HG02970 (cell line): ENCODE measurements around the gene CDK2AP2.
"Not testable (repeated sequence)": the region's sequence is repeated elsewhere in the genome, so short reads cannot be mapped to it uniquely, and the experiment has no call there.

Experiments
- ATAC-seq: cut with Tn5 transposase; IDR thresholded peaks from one replicate; pipeline ENCODE4 v1.9.1; 2021; ENCODE audit warnings: mild to moderate bottlenecking, moderate library complexity, moderate number of reproducible peaks; ENCODE audit not compliant: unreplicated experiment, low FRiP score

CDK2AP2 gene

GRCh38 chr11:67491276-67492068 lies 16.5 kb downstream of the CDK2AP2 start:
- ATAC-seq, result no peak

GRCh38 chr11:67490727-67491065 lies 17.3 kb downstream of the CDK2AP2 start:
- ATAC-seq, result no peak

- no peak for ATAC-seq
Observed at GRCh38 chr11:67489885-67490726, 17.9 kb downstream of the CDK2AP2 start.

- ATAC-seq, result no peak
Observed at GRCh38 chr11:67489203-67489884, 18.6 kb downstream of the CDK2AP2 start.

- no peak for ATAC-seq
Observed at GRCh38 chr11:67486481-67487195, 21.3 kb downstream of the CDK2AP2 start.

- not testable (repeated sequence) for ATAC-seq
Observed at GRCh38 chr11:67485873-67486361, 22.0 kb downstream of the CDK2AP2 start.

- ATAC-seq, result no peak
Observed at GRCh38 chr11:67484847-67485311, 23.1 kb downstream of the CDK2AP2 start.

GRCh38 chr11:67483831-67484665 lies 23.9 kb downstream of the CDK2AP2 start:
- no peak for ATAC-seq

- peak; percentile 71 for ATAC-seq
Observed at GRCh38 chr11:67482827-67483798, 24.8 kb downstream of the CDK2AP2 start, which contains the start of gene AIP. Gene AIP, plus strand, starts transcription at chr11:67483026. Its CDS starts 133 bp downstream, at chr11:67483159.

GRCh38 chr11:67482275-67482826 lies 25.6 kb downstream of the CDK2AP2 start:
- ATAC-seq, result no peak

GRCh38 chr11:67477344-67478050 lies 30.5 kb downstream of the CDK2AP2 start:
- not testable (repeated sequence) for ATAC-seq

GRCh38 chr11:67476692-67477091 lies 31.3 kb downstream of the CDK2AP2 start:
- not testable (repeated sequence) for ATAC-seq

- ATAC-seq, result no peak
Observed at GRCh38 chr11:67472882-67473281, 35.1 kb downstream of the CDK2AP2 start.

GRCh38 chr11:67470337-67471002 lies 37.5 kb downstream of the CDK2AP2 start:
- no peak for ATAC-seq

- no peak for ATAC-seq
Observed at GRCh38 chr11:67469508-67469811, 38.5 kb downstream of the CDK2AP2 start.

- peak; percentile 74 for ATAC-seq
Observed at GRCh38 chr11:67468759-67469507, 39.0 kb downstream of the CDK2AP2 start, which contains the start of gene TMEM134. Gene TMEM134, minus strand, starts transcription at chr11:67469251. Its CDS starts 59 bp downstream, at chr11:67469192.
